HL-60/S4 (cell line): ENCODE results near the gene ASCL3.
"Not testable (repeated sequence)": the region's sequence is repeated elsewhere in the genome, so short reads cannot be mapped to it uniquely, and the experiment has no call there.

Source experiments
- in situ Hi-C: fragments of 300-500 bp; cut with MboI; formaldehyde crosslinking; loops from 2 replicates; pipeline ENCODE4 v1.14.3; 2022; ENCODE audit warnings: low sequenced_read_pairs

ASCL3 gene

DNA sequence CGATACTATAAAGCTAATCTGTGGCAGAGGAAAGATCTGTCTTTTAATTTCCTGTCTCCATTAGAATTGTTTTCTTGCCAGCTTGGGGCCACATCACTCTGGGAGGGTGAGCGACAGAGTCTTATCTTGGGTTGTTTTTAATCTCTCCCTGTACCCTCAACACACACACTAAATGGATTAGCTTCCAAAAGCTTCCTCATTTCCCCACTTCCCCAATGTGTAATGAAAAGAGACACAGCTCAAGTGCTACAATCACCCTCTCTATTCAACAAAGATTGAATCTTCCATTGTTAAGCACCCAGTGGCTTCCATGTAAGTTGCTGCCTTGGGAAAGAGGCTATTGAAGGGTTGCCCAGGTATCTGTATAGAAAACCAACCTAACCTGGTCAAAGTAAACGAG lies 6.1 kb upstream of the ASCL3 start:
- in situ Hi-C loops, result no loop called here

DNA sequence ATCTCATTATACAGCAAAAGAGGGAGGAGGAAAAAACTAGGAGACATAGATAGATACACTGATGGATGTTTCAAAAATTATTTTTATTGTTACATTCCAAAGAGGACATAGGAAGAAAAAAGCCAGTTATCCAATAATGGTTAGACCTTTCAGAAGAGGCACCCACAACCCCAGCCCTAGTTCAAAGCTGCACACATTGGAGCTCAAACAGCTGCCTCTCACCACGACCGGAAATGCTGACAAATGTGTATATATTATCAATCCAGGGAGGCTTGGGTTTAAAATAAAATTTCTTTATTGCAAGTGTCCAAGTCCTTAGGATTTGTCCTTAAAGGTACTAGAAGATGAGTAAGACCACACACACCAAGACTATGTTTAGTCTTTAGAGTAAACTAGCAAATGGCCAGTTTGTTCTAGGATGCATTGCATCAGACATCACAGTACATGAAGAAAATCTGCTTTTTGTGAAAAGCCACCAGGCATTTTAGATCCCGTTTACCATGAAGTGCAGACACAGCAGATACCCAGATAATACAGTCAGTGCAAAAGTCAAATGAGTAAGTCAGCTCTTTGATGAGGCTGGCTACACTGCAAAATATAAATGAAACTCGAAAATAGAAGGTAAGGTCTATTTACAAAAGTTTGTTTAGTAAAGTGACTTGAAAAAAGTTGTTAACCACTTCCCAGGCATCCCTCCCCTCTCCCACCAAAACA lies 4.6 kb upstream of the ASCL3 start:
- in situ Hi-C loops, result no loop called here

DNA sequence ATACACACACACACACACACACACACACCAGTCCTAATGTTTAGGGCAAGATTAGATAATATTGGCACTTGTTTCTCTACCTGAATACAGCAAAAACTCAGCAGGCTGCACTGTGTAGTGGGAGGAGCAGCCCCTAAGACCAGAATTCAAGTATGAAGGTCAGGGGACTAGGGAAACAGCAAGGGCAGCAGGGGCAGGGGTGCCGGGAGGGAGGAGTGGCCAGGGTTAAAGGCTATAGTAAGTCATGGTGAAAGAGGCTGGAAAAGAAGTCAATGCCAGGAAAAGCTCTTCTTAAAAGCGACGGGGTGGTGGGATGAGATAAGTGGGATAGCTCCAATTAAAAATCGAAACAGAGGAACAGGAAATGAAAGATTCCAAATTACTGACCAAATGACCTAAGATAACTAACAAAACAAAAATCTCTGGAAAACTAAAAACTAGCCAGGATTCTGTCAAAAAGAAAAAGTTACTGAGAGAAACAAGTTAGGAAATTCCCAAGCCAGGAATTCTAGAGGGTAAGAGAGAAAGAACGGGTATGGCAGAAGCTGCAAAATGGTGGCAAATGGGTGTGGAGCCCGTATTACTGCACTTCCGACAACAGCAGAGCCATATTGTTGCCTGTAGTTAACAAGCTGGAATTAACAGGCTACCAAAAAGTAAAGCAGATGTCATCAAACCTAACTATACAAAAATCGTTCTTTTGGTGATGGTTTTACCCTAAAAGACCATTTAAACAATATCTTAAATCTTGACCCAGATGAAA lies 1.3 kb downstream of the ASCL3 start:
- in situ Hi-C loops, result no loop called here

GRCh38 chr11:8937659-8938058 lies 5.2 kb downstream of the ASCL3 start:
- in situ Hi-C loops, result no loop called here

DNA sequence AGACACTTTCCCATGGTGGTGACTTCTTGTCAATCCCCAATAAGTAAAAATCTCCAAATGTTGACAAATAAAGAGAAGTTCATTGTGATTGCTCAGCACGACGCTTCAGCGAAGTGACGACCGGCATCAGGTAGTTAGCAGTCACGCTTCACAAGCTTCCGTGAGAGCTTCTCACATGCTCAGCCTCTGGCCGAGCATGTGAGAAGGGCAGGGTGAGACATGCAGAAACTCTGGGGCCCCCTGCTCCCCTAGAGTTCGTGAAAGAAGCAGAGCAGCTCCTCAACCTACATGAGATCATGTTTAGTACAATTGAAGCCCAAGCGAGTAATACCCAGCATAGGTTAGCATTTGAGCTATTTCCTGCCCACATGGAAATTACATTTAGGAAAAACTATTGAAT lies 5.7 kb downstream of the ASCL3 start:
- in situ Hi-C loops, result no loop called here

GRCh38 chr11:8935789-8936188 lies 7.0 kb downstream of the ASCL3 start:
- in situ Hi-C loops, result not testable (repeated sequence)

GRCh38 chr11:8934742-8935488 lies 7.9 kb downstream of the ASCL3 start:
- in situ Hi-C loops, result no loop called here

DNA sequence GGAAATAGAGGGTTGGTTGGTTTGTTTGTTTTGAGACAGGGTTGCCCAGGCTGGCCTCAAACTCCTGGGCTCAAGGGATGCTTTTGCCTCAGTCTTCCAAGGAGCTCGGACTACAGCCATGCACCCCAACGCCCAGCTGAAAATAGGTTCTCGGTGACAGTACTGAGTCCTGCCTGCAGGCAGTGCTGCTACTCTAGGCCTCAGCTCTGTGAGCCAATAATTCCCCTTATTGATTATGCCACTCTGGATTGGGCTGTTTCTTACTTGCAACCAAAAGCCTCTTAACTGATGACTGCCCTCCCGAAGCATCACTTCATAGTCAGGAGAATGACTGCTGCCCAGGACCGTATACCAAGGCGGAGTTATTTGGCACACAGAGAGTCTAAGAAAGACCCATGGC lies 8.9 kb downstream of the ASCL3 start:
- in situ Hi-C loops, result no loop called here

- in situ Hi-C loops, result no loop called here
Observed at GRCh38 chr11:8932564-8933180, 10.1 kb downstream of the ASCL3 start, which contains the start of gene C11orf16. TSS of gene C11orf16 (minus strand) at chr11:8932947. CDS start at chr11:8932308, 639 bp downstream.

- in situ Hi-C loops, result no loop called here
Observed at GRCh38 chr11:8930456-8931175, 12.2 kb downstream of the ASCL3 start.

- in situ Hi-C loops, result no loop called here
Observed at GRCh38 chr11:8928981-8929615, 13.7 kb downstream of the ASCL3 start.

GRCh38 chr11:8928205-8928604 lies 14.6 kb downstream of the ASCL3 start:
- in situ Hi-C loops, result no loop called here

GRCh38 chr11:8927233-8927632 lies 15.6 kb downstream of the ASCL3 start:
- in situ Hi-C loops, result no loop called here

DNA sequence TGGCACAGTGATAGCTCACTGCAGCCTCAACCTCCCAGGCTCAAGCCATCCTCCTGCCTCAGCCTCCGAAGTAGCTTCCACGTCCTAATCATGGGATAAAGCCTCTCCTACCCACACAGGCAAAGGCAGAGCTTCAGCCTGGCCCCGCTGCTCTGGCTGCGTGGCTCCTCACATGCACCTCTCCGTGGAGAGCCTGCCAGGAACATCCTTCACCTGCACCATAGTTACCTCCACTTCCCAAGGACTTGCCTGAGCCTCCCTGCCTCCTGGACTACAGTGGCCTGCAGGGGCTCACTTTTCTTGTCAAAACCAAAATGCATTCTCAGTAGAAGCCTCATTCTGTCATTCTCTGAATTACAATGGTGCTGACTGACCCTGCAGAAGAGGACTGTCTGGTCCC lies 16.6 kb downstream of the ASCL3 start:
- in situ Hi-C loops, result no loop called here

- in situ Hi-C loops, result no loop called here
Observed at GRCh38 chr11:8925711-8926110, 17.1 kb downstream of the ASCL3 start.

- in situ Hi-C loops, result no loop called here
Observed at GRCh38 chr11:8922691-8923090, 20.1 kb downstream of the ASCL3 start.

DNA sequence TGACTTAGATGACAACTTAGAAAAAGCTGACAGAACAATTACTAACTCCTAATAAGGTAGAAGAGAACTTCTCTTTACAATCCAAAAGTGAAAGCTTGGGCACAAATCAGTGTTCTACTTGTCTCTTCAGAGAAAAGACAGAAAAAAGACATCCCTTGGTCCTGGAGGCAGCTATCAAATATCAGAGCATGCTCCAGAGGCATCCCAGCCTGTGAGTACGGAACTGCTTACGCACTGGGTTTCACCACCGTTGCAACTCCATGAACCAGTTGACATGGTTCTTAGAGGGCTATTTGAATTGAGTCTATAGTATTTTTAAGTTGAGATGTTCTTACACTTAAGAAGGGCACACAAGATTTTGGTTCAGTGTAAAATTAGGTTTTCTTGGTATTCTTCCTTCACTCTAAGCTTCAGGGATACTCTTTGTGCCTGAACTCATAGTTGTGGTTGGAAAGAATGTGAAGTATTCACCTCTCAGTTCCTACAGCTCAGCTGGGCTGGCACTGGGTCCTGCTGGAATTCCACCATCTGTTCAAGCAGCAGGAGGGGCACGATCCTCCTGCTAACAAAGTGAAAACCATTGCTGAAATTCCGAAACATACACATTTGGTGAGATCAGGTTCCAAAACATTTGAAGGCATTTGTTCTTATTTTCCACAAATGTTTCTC lies 25.5 kb downstream of the ASCL3 start:
- in situ Hi-C loops, result no loop called here

DNA sequence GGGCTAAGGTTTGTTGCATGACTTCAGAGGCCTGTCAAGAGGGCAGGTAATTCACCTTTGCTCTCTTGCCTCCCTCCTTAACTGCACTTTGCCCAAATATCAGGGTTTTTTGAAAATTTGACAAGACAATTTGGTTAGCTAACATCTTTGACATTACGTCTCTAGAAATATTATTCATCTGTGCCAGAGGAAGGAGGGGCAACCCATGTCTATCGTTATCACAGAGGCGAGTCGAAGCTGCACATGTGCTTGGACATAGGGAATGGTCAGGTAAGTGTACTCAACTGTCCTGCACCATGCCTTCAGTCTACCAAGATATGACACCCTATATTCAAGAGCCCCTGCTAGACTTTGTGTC lies 28.2 kb downstream of the ASCL3 start:
- in situ Hi-C loops, result no loop called here

DNA sequence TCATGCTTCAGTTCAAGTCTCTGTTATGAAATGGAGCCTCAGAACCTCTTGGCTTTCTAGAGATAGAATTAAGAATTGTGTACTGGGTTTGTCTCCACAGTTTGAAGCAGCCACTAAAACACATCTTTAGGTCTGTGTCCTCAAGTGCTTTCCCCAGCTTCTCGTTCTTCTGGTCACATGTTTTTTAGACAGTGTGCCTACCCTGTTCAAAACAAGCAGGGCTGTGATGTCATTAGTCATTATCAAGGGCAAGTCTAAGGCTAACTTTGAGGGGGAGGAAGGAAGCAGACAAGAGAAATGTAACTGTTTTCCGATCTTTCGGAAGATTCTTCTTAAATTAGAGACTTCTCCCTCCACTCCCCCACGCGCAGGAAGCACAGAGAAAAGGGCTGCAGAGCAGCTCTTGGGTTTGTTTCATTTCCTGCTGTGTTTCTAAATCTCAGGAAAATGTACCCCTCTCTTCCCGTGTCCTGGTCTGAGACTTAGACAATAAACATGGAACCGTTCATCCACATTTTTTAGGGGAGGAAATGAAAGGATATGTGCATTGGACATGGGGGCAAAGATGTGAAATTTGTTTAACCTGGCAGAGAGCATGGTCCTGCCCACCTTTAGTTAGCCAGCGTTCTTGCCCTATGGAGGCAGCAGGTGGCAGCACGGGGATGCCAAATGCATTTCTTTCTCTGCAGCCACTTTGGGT lies 28.7 kb downstream of the ASCL3 start:
- in situ Hi-C loops, result no loop called here
